CD14-positive monocyte (primary cell): ENCODE results near the gene DPH6. TPM values are rescaled to one million over a fixed set of nuclear protein-coding genes. Genes with fewer than 3 reads are reported as not detected.

ENCODE experiments used
- DNase-seq, 3 donors: peaks; one replicate each; pipeline ENCODE4 v3.0.0-alpha.2; 2011 to 2022
- H2AFZ ChIP-seq: 2 replicates; pipeline ENCODE4 v1.6.0; 2012; ENCODE audit warnings: mild to moderate bottlenecking, low read depth, low read length, inconsistent platforms; ENCODE audit not compliant: insufficient read depth, poor library complexity, severe bottlenecking
- H3K27ac ChIP-seq, 2 donors: 1 replicate in 1 of 2; 2 replicates in 1 of 2; pipeline ENCODE4 v1.5.1; 2012 to 2013; ENCODE audit warnings: low read length in 2 of 2, control low read depth in 1 of 2, inconsistent platforms in 1 of 2, low read depth in 1 of 2, mild to moderate bottlenecking in 1 of 2
- H3K27me3 ChIP-seq, 2 donors: one replicate each; pipeline versions ENCODE4 v1.6.0 to v1.6.1; 2011 to 2013; ENCODE audit warnings: low read length in 2 of 2; ENCODE audit not compliant: control insufficient read depth in 2 of 2, insufficient read depth in 2 of 2
- H3K36me3 ChIP-seq, 2 donors: replicated peaks in 1 of 2; 1 replicate in 1 of 2; 2 replicates in 1 of 2; pipeline versions ENCODE4 v1.5.1 to v1.6.1; 2012 to 2013; ENCODE audit warnings: low read length in 2 of 2, control low read depth in 1 of 2, inconsistent platforms in 1 of 2, mild to moderate bottlenecking in 1 of 2; ENCODE audit not compliant: insufficient read depth in 2 of 2, control insufficient read depth in 1 of 2
- H3K4me1 ChIP-seq, 2 donors: 1 replicate in 1 of 2; 2 replicates in 1 of 2; pipeline versions ENCODE4 v1.5.1 to v1.6.1; 2012 to 2013; ENCODE audit warnings: low read length in 2 of 2, control low read depth in 1 of 2, inconsistent platforms in 1 of 2, mild to moderate bottlenecking in 1 of 2, moderate library complexity in 1 of 2; ENCODE audit not compliant: insufficient read depth in 2 of 2, control insufficient read depth in 1 of 2
- H3K4me2 ChIP-seq: replicated peaks from 2 replicates; pipeline ENCODE3; 2012; ENCODE audit warnings: low read length, moderate library complexity, mild to moderate bottlenecking; ENCODE audit not compliant: poor library complexity, severe bottlenecking; ENCODE audit errors: extremely low read depth
- H3K4me3 ChIP-seq, 3 experiments: fragments of 200-600 bp in 1 of 3; sonication (generic) in 1 of 3; replicated peaks in 1 of 3; 1 replicate in 2 of 3; 2 replicates in 1 of 3; pipeline ENCODE4 v1.5.1; 2011 to 2013; ENCODE audit warnings: low read length in 3 of 3, mild to moderate bottlenecking in 3 of 3, control low read depth in 2 of 3, low read depth in 2 of 3, inconsistent platforms in 1 of 3, moderate library complexity in 1 of 3
- H3K79me2 ChIP-seq: 2 replicates; pipeline ENCODE4 v1.6.0; 2012; ENCODE audit warnings: mild to moderate bottlenecking, control low read depth, inconsistent platforms, low read length, moderate library complexity; ENCODE audit not compliant: insufficient read depth
- H3K9ac ChIP-seq: 2 replicates; pipeline ENCODE4 v1.6.0; 2017; ENCODE audit warnings: low read length, mild to moderate bottlenecking; ENCODE audit not compliant: insufficient read depth, poor library complexity, severe bottlenecking
- H3K9me3 ChIP-seq, 2 donors: replicated peaks in 1 of 2; 1 replicate in 1 of 2; 2 replicates in 1 of 2; pipeline versions ENCODE4 v1.5.1 to v1.6.1; 2012 to 2013; ENCODE audit warnings: low read length in 2 of 2, control low read depth in 1 of 2; ENCODE audit not compliant: control insufficient read depth in 1 of 2, insufficient read depth in 1 of 2
- H4K20me1 ChIP-seq: 2 replicates; pipeline ENCODE4 v1.6.0; 2012; ENCODE audit warnings: mild to moderate bottlenecking, low read length, control low read depth, moderate library complexity; ENCODE audit not compliant: insufficient read depth
- H3K27ac Mint-ChIP-seq, 7 donors: one replicate each; pipeline ENCODE4 v1.8.0; 2020; ENCODE audit warnings: mild to moderate bottlenecking in 7 of 7, mixed read lengths in 7 of 7, moderate library complexity in 6 of 7, inconsistent platforms in 2 of 7
- H3K27me3 Mint-ChIP-seq, 3 donors: one replicate each; pipeline ENCODE4 v1.8.0; 2021 to 2022; ENCODE audit warnings: low read depth in 3 of 3, mild to moderate bottlenecking in 3 of 3, mixed read lengths in 3 of 3, moderate library complexity in 3 of 3, inconsistent platforms in 1 of 3
- H3K36me3 Mint-ChIP-seq, 2 donors: one replicate each; pipeline ENCODE4 v1.8.0; 2020; ENCODE audit warnings: mixed read lengths in 2 of 2, inconsistent platforms in 1 of 2, mild to moderate bottlenecking in 1 of 2
- H3K4me1 Mint-ChIP-seq: one replicate; pipeline ENCODE4 v1.8.0; 2020; ENCODE audit warnings: mild to moderate bottlenecking, mixed read lengths
- H3K4me3 Mint-ChIP-seq, 2 donors: one replicate each; pipeline ENCODE4 v1.8.0; 2020; ENCODE audit warnings: mild to moderate bottlenecking in 2 of 2, mixed read lengths in 2 of 2, moderate library complexity in 1 of 2
- H3K9me3 Mint-ChIP-seq, 7 donors: one replicate each; pipeline ENCODE4 v1.8.0; 2020 to 2022; ENCODE audit warnings: mixed read lengths in 7 of 7, mild to moderate bottlenecking in 6 of 7, moderate library complexity in 6 of 7, inconsistent platforms in 2 of 7
- CTCF ChIP-seq: fragments of 200-600 bp; IDR thresholded peaks from one replicate; pipeline ENCODE4 v1.8.0; 2022; ENCODE audit warnings: antibody characterized with exemption, mild to moderate bottlenecking
- WGBS: methylation state at CpG from one replicate; pipeline ENCODE4 v1.1.5; 2013; ENCODE audit warnings: missing lambda C conversion rate; ENCODE audit not compliant: insufficient coverage; 5-methylcytosine and 5-hydroxymethylcytosine counted together
- intact Hi-C, 2 donors: fragments of 100-400 bp; cut with micrococcal nuclease; formaldehyde crosslinking; loops; one replicate each; pipeline versions ENCODE4 v1.15.0 to v1.15.1; 2023
- polyA plus RNA-seq, 3 donors: library from polyadenylated mRNA; depleted of rRNA in 1 of 3; unstranded in 2 of 3; stranded (reverse) in 1 of 3; fragments of 300-500 nt in 2 of 3; fragments of >200 nt in 1 of 3; fragmentation: Illumina TruSeq in 2 of 3; gene quantifications; 1 replicate in 2 of 3; 2 replicates in 1 of 3; pipeline ENCODE4 v1.2.3, GENCODE V29; 2012 to 2021

DPH6 gene
- polyA plus RNA-seq, 3 donors: 7.6 to 18.2 (median 13.6) TPM

- Histone ChIP-seq H3K4me2 (no peak overlapping the region), H3K36me3 (no peaks in the 10 kb centered on the region)
Observed at GRCh38 chr15:35514759-35515158, 31.2 kb downstream of the DPH6 start.

GRCh38 chr15:35507932-35508638, 37.9 kb downstream of the DPH6 start:
- no peak overlapping the region for H3K4me2 ChIP-seq
- no peak overlapping the region for H3K27ac Mint-ChIP-seq

More at GRCh38 chr15:35514759-35515158, 31.2 kb downstream of the DPH6 start:
- Histone ChIP-seq H3K4me3 (no peak overlapping the region), H2AFZ (no peak overlapping the region), H3K79me2 (no peaks in the 10 kb centered on the region), H3K9ac (no peak overlapping the region), H3K27ac (no peak overlapping the region), H3K4me1 (no peaks in the 10 kb centered on the region), H3K9me3 (no peaks in the 10 kb centered on the region), H4K20me1 (no peaks in the 10 kb centered on the region), H3K27me3 (no peaks in the 10 kb centered on the region)
- no peaks in the 10 kb centered on the region for H3K9me3 Mint-ChIP-seq
- intact Hi-C loops: no loop called here
- no peaks in the 10 kb centered on the region for H3K4me1 Mint-ChIP-seq
- H3K36me3 Mint-ChIP-seq: no peaks in the 10 kb centered on the region
- no peaks in the 10 kb centered on the region for H3K27me3 Mint-ChIP-seq
- TF ChIP-seq CTCF: no peak
- no peak for DNase-seq
- no peak overlapping the region for H3K4me3 Mint-ChIP-seq
- no peak overlapping the region for H3K27ac Mint-ChIP-seq

More at GRCh38 chr15:35507932-35508638, 37.9 kb downstream of the DPH6 start:
- DNase-seq: no peak
- Histone ChIP-seq H3K79me2 (no peaks in the 10 kb centered on the region), H3K27ac (no peak overlapping the region), H3K36me3 (no peaks in the 10 kb centered on the region), H3K9me3 (no peaks in the 10 kb centered on the region), H3K4me3 (no peak overlapping the region), H2AFZ (no peak overlapping the region), H3K4me1 (peaks cover 3 to 10% of the 10 kb centered on the region in 2 donors), H3K9ac (no peak overlapping the region), H3K27me3 (no peaks in the 10 kb centered on the region), H4K20me1 (no peaks in the 10 kb centered on the region)
- TF ChIP-seq CTCF: no peak
- no peaks in the 10 kb centered on the region for H3K9me3 Mint-ChIP-seq
- no peaks in the 10 kb centered on the region for H3K27me3 Mint-ChIP-seq
- H3K4me1 Mint-ChIP-seq: peaks cover 9% of the 10 kb centered on the region
- intact Hi-C loops: no loop called here
- peaks cover 0 to 1% of the 10 kb centered on the region in 2 donors for H3K36me3 Mint-ChIP-seq
- H3K4me3 Mint-ChIP-seq: no peak overlapping the region
- 95% methylated on average over 5 of the region's 7 CpGs for WGBS
